SK-N-SH (cell line): ENCODE results near the gene PRKAA2. TPM values are rescaled to one million over a fixed set of nuclear protein-coding genes. Genes with fewer than 3 reads are reported as not detected.

Experiments used
- CTCF ChIA-PET: fragments of 300-600, 350-600 bp; formaldehyde crosslinking; extraction: SDS; loops from one replicate; lab custom pipeline; 2021; lab: Yijun Ruan, JAX
- POLR2A ChIA-PET: fragments of 350-600 bp; sonication (Branson Sonifier 250); formaldehyde crosslinking; extraction: SDS; loops from one replicate; lab custom pipeline; 2020; ENCODE audit warnings: antibody characterized with exemption, inconsistent platforms; lab: Yijun Ruan, JAX
- DNase-seq: peaks from one replicate; pipeline ENCODE4 v3.0.0; 2012
- H2AFZ ChIP-seq: fragments of 200-600 bp; sonication (generic); 2 replicates; pipeline ENCODE4 v1.8.1; 2016; ENCODE audit warnings: antibody characterized with exemption, mild to moderate bottlenecking, low read depth
- H3F3A ChIP-seq: fragments of 200-600 bp; sonication (generic); replicated peaks from 2 replicates; pipeline ENCODE3; 2016; ENCODE audit warnings: antibody characterized with exemption, mild to moderate bottlenecking; ENCODE audit not compliant: insufficient read depth
- H3K27ac ChIP-seq, 2 experiments: fragments of 200-500 bp in 1 of 2; fragments of 200-600 bp in 1 of 2; sonication (Bioruptor generic) in 1 of 2; sonication (generic), shearing (Covaris generic) in 1 of 2; 2 replicates each; pipeline versions ENCODE4 v1.5.1 to v1.6.1; 2014 to 2016; ENCODE audit warnings: low read depth in 2 of 2, inconsistent platforms in 1 of 2, low read length in 1 of 2, mild to moderate bottlenecking in 1 of 2, mixed read lengths in 1 of 2
- H3K27me3 ChIP-seq: fragments of 200-600 bp; sonication (generic), shearing (Covaris generic); 2 replicates; pipeline ENCODE4 v1.6.1; 2016; ENCODE audit warnings: mixed run types; ENCODE audit not compliant: insufficient read depth
- H3K36me3 ChIP-seq, 2 experiments: fragments of 200-500 bp in 1 of 2; fragments of 200-600 bp in 1 of 2; sonication (Bioruptor generic) in 1 of 2; sonication (generic) in 1 of 2; replicated peaks in 1 of 2; 2 replicates each; pipeline versions ENCODE3 to v1.5.1; 2014 to 2016; ENCODE audit warnings: low read length in 1 of 2, mild to moderate bottlenecking in 1 of 2; ENCODE audit not compliant: insufficient read depth in 2 of 2, control insufficient read depth in 1 of 2
- H3K4me1 ChIP-seq, 2 experiments: fragments of 200-500 bp in 1 of 2; fragments of 200-600 bp in 1 of 2; sonication (Bioruptor generic) in 1 of 2; sonication (generic), shearing (Covaris generic) in 1 of 2; 2 replicates each; pipeline versions ENCODE4 v1.5.1 to v1.6.1; 2014 to 2016; ENCODE audit warnings: low read depth in 1 of 2, low read length in 1 of 2, mixed run types in 1 of 2; ENCODE audit not compliant: insufficient read depth in 2 of 2, control insufficient read depth in 1 of 2
- H3K4me2 ChIP-seq: fragments of 200-600 bp; sonication (generic), shearing (Covaris generic); 2 replicates; pipeline ENCODE4 v1.6.1; 2017; ENCODE audit warnings: mixed run types
- H3K4me3 ChIP-seq, 2 experiments: fragments of 200-500 bp in 1 of 2; fragments of 200-600 bp in 1 of 2; sonication (Bioruptor generic) in 1 of 2; sonication (generic), shearing (Covaris generic) in 1 of 2; 2 replicates each; pipeline versions ENCODE4 v1.5.1 to v1.8.1; 2014 to 2016; ENCODE audit warnings: low read depth in 2 of 2, inconsistent platforms in 1 of 2, low read length in 1 of 2, mild to moderate bottlenecking in 1 of 2, mixed read lengths in 1 of 2, moderate library complexity in 1 of 2
- H3K79me2 ChIP-seq: fragments of 200-600 bp; sonication (generic); 2 replicates; pipeline ENCODE4 v1.8.1; 2017; ENCODE audit warnings: mild to moderate bottlenecking; ENCODE audit not compliant: insufficient read depth
- H3K9ac ChIP-seq: fragments of 200-600 bp; sonication (generic); 2 replicates; pipeline ENCODE4 v1.6.1; 2017; ENCODE audit warnings: mixed run types
- H3K9me2 ChIP-seq: fragments of 200-600 bp; sonication (generic); 2 replicates; pipeline ENCODE4 v1.6.1; 2017; ENCODE audit warnings: mixed run types
- H3K9me3 ChIP-seq: fragments of 200-600 bp; sonication (generic); 2 replicates; pipeline ENCODE4 v1.6.1; 2017; ENCODE audit warnings: mixed run types, mild to moderate bottlenecking, moderate library complexity
- H4K20me1 ChIP-seq: fragments of 200-600 bp; sonication (generic); 2 replicates; pipeline ENCODE4 v1.6.1; 2017; ENCODE audit warnings: mild to moderate bottlenecking, mixed run types; ENCODE audit not compliant: insufficient read depth
- EP300 ChIP-seq, 2 experiments: IDR thresholded peaks; 2 replicates each; pipeline versions ENCODE4 v1.4.0 to v1.6.1; 2012; ENCODE audit warnings: borderline replicate concordance in 1 of 2, low read depth in 1 of 2, low read length in 1 of 2
- EZH2phosphoT487 ChIP-seq: fragments of 200-600 bp; sonication (generic); IDR thresholded peaks from 2 replicates; pipeline ENCODE4 v1.6.1; 2017; ENCODE audit warnings: low read depth, mixed run types, mild to moderate bottlenecking, antibody characterized with exemption, moderate library complexity, borderline replicate concordance
- FOXJ3 ChIP-seq: sonication (generic); formaldehyde crosslinking; IDR thresholded peaks from 2 replicates; pipeline ENCODE4 v1.5.1; 2020; ENCODE audit warnings: mild to moderate bottlenecking, missing genetic modification reagents
- FOXM1 ChIP-seq: IDR thresholded peaks from 2 replicates; pipeline ENCODE4 v1.4.0; 2012; ENCODE audit warnings: low read depth, mild to moderate bottlenecking
- GATA2 ChIP-seq: sonication (generic); formaldehyde crosslinking; IDR thresholded peaks from 2 replicates; pipeline ENCODE4 v1.5.0; 2020; ENCODE audit warnings: mild to moderate bottlenecking, missing genetic modification reagents
- MAX ChIP-seq: IDR thresholded peaks from 2 replicates; pipeline ENCODE4 v1.4.0; 2012; ENCODE audit warnings: low read depth
- MXI1 ChIP-seq: IDR thresholded peaks from 2 replicates; pipeline ENCODE4 v1.6.1; 2012; ENCODE audit warnings: mild to moderate bottlenecking, low read depth, low read length, improper control_type of control experiment
- NRF1 ChIP-seq: IDR thresholded peaks from 2 replicates; pipeline ENCODE4 v1.6.1; 2012; ENCODE audit warnings: low read depth, mild to moderate bottlenecking, low read length
- PBX3 ChIP-seq: IDR thresholded peaks from 2 replicates; pipeline ENCODE4; 2012
- POLR2AphosphoS5 ChIP-seq: IDR thresholded peaks from 2 replicates; pipeline ENCODE4 v1.6.1; 2012; ENCODE audit warnings: low read depth, low read length
- RAD21 ChIP-seq: IDR thresholded peaks from 2 replicates; pipeline ENCODE4 v1.6.1; 2012; ENCODE audit warnings: mild to moderate bottlenecking, low read length
- RCOR1 ChIP-seq: fragments of 150-350 bp; IDR thresholded peaks from 2 replicates; pipeline ENCODE4 v1.6.1; 2017; ENCODE audit warnings: antibody characterized with exemption, low read length
- RFX5 ChIP-seq: IDR thresholded peaks from 2 replicates; pipeline ENCODE4 v1.6.1; 2012; ENCODE audit warnings: mild to moderate bottlenecking, improper control_type of control experiment, low read length
- RXRA ChIP-seq: IDR thresholded peaks from 2 replicates; pipeline ENCODE4 v1.4.0; 2012; ENCODE audit warnings: low read depth, mild to moderate bottlenecking, borderline replicate concordance
- SIN3A ChIP-seq: IDR thresholded peaks from 2 replicates; pipeline ENCODE4 v1.6.1; 2012; ENCODE audit warnings: low read depth, mild to moderate bottlenecking, low read length, moderate library complexity, borderline replicate concordance
- TEAD4 ChIP-seq: IDR thresholded peaks from 2 replicates; pipeline ENCODE4 v1.4.0; 2012; ENCODE audit warnings: mild to moderate bottlenecking, borderline replicate concordance; ENCODE audit not compliant: insufficient read depth
- USF1 ChIP-seq: IDR thresholded peaks from 2 replicates; pipeline ENCODE4 v1.4.0; 2012; ENCODE audit warnings: low read depth, borderline replicate concordance
- USF2 ChIP-seq: fragments of 150-350 bp; IDR thresholded peaks from 2 replicates; pipeline ENCODE4 v1.6.1; 2017; ENCODE audit warnings: antibody characterized with exemption, low read length, low read depth, borderline replicate concordance
- WGBS: methylation state at CpG from one replicate; pipeline ENCODE4 v1.1.6; 2017; ENCODE audit warnings: low lambda C conversion rate; 5-methylcytosine and 5-hydroxymethylcytosine counted together
- polyA plus RNA-seq, 3 experiments: library from polyadenylated mRNA; depleted of rRNA; stranded (reverse); fragments of >200 nt; gene quantifications; 2 replicates each; pipeline ENCODE4 v1.2.3, GENCODE V29; 2012

The PRKAA2 gene
- polyA plus RNA-seq, 1 of the 3 experiments (the other 2 are of a cell fraction), result 1.5 TPM

GRCh38 chr1:56634981-56635380 lies 10.1 kb upstream of the PRKAA2 start (continued):
- TF ChIP-seq RXRA, result no peak
- no peak for TF ChIP-seq FOXM1
- no peak for TF ChIP-seq USF1
- no peak for TF ChIP-seq EZH2phosphoT487
- no peak for TF ChIP-seq MXI1
- no peak for TF ChIP-seq RCOR1
- no peak for TF ChIP-seq RFX5

GRCh38 chr1:56638248-56638647 lies 6.9 kb upstream of the PRKAA2 start:
- H3K27ac ChIP-seq, result no peak overlapping the region
- WGBS, result 76% methylated on average over 1 of the region's 1 CpG
- ChIA-PET CTCF (interaction anchor here (0.6 kb wide), 1 partner anchor 438 kb away, joined by 3 read pairs; no protein-coding TSS in a partner anchor), POLR2A (no interaction called here)
- TF ChIP-seq USF2 (no peak), MAX (no peak), GATA2 (no peak), EZH2phosphoT487 (no peak), PBX3 (no peak), RCOR1 (no peak), SIN3A (no peak), RXRA (no peak), EP300 (IDR thresholded peaks at IDR 0.05; ENCODE audit: borderline replicate concordance in 1 of 2, low read depth in 1 of 2, low read length in 1 of 2) (no peak), TEAD4 (no peak), FOXJ3 (CRISPR knock-in tag) (no peak), POLR2AphosphoS5 (no peak), RAD21 (no peak), NRF1 (no peak)
- H3K9me3 ChIP-seq, result no peaks in the 10 kb centered on the region
- H2AFZ ChIP-seq, result no peak overlapping the region
- no peaks in the 10 kb centered on the region for H3K27me3 ChIP-seq
- no peaks in the 10 kb centered on the region; a peak in 1 of 4 replicates for H3K4me1 ChIP-seq
- H3K79me2 ChIP-seq, result no peaks in the 10 kb centered on the region
- no peak overlapping the region for H3K4me2 ChIP-seq
- H3K9me2 ChIP-seq, result no peaks in the 10 kb centered on the region
- H3K36me3 ChIP-seq, result no peaks in the 10 kb centered on the region
- H3F3A ChIP-seq, result peaks cover 1% of the 10 kb centered on the region
- H3K9ac ChIP-seq, result no peak overlapping the region
- no peaks in the 10 kb centered on the region for H4K20me1 ChIP-seq
- no peak for DNase-seq
- no peak overlapping the region for H3K4me3 ChIP-seq
